Spleen (tissue), 11 donors: ENCODE data around the gene ZNF736. TPM values are rescaled to one million over a fixed set of nuclear protein-coding genes. Genes with fewer than 3 reads are reported as not detected.
"Not testable (repeated sequence)": the region's sequence is repeated elsewhere in the genome, so short reads cannot be mapped to it uniquely, and the experiment has no call there.

Source experiments
- DNase-seq: peaks from one replicate; pipeline ENCODE4 v3.0.0-alpha.2; 2020
- H3K27ac ChIP-seq, 8 donors: fragments of 200-600 bp; sonication (generic) in 7 of 8; 1 replicate in 4 of 8; 2 replicates in 4 of 8; pipeline versions ENCODE4 v1.5.0 to v1.8.0; 2016 to 2021; ENCODE audit warnings: inconsistent platforms in 4 of 8, mild to moderate bottlenecking in 4 of 8, moderate library complexity in 1 of 8
- H3K27me3 ChIP-seq, 7 donors: fragments of 200-600 bp; sonication (generic) in 6 of 7; replicated peaks in 1 of 7; 1 replicate in 4 of 7; 2 replicates in 3 of 7; pipeline versions ENCODE4 v1.5.0 to v1.8.0; 2016 to 2021; ENCODE audit warnings: inconsistent platforms in 3 of 7, mild to moderate bottlenecking in 1 of 7
- H3K36me3 ChIP-seq, 6 donors: fragments of 200-600 bp; sonication (generic) in 5 of 6; 1 replicate in 4 of 6; 2 replicates in 2 of 6; pipeline versions ENCODE4 v1.5.0 to v1.8.0; 2016 to 2021; ENCODE audit warnings: inconsistent platforms in 2 of 6
- H3K4me1 ChIP-seq, 6 donors: fragments of 200-600 bp; sonication (generic) in 5 of 6; 1 replicate in 3 of 6; 2 replicates in 3 of 6; pipeline versions ENCODE4 v1.5.0 to v1.8.0; 2016 to 2021; ENCODE audit warnings: inconsistent platforms in 3 of 6
- H3K4me3 ChIP-seq, 8 donors: fragments of 200-600 bp; sonication (generic) in 7 of 8; 1 replicate in 4 of 8; 2 replicates in 4 of 8; pipeline versions ENCODE4 v1.5.0 to v1.8.0; 2016 to 2021; ENCODE audit warnings: inconsistent platforms in 4 of 8, mild to moderate bottlenecking in 4 of 8, moderate library complexity in 2 of 8
- H3K9me3 ChIP-seq, 8 donors: fragments of 200-600 bp; sonication (generic) in 7 of 8; 1 replicate in 4 of 8; 2 replicates in 4 of 8; pipeline versions ENCODE4 v1.5.0 to v1.8.0; 2016 to 2021; ENCODE audit warnings: inconsistent platforms in 4 of 8
- POLR2A ChIP-seq, 3 donors: fragments of 450-650 bp; IDR thresholded peaks; one replicate each; pipeline ENCODE4 v1.5.1; 2017; ENCODE audit warnings: antibody characterized with exemption in 3 of 3, mild to moderate bottlenecking in 1 of 3
- POLR2AphosphoS5 ChIP-seq, 3 donors: sonication (generic); formaldehyde crosslinking; IDR thresholded peaks; one replicate each; pipeline ENCODE4 v1.5.1; 2017; ENCODE audit warnings: antibody characterized with exemption in 3 of 3
- WGBS, 5 donors: extraction: QIAGEN DNeasy Blood & Tissue Kit in 3 of 5; methylation state at CpG; one replicate each; pipeline versions ENCODE4 v1.1.5 to v1.1.7; 2013 to 2018; 5-methylcytosine and 5-hydroxymethylcytosine counted together
- intact Hi-C: fragments of 100-400 bp; cut with DNase I; formaldehyde crosslinking; loops from one replicate; pipeline ENCODE4 v1.15.0; 2023; ENCODE audit warnings: low total_unique reads
- polyA plus RNA-seq, 3 donors: library from polyadenylated mRNA; stranded (reverse); fragments of 200-250 nt; gene quantifications; one replicate each; pipeline ENCODE4 v1.2.1, GENCODE V29; 2013
- total RNA-seq, 7 donors: library from RNA; depleted of rRNA in 3 of 7; stranded (reverse); fragments of >200 nt in 3 of 7; fragmentation: NEBNext Ultra II Directional in 4 of 7; extraction: Animal tissue kit (Norgen Biotek cat#: 25700) in 4 of 7; gene quantifications; one replicate each; pipeline versions ENCODE4 v1.1.0 to v1.2.1, GENCODE V29; 2016 to 2021
- TF ChIP-seq, protein P1 (sequence below), 11 experiments: fragments of 200-600 bp in 7 of 11; fragments of 450-650 bp in 4 of 11; sonication (generic) in 4 of 11; IDR thresholded peaks in 8 of 11; conservative IDR thresholded peaks in 3 of 11; 1 replicate in 7 of 11; 2 replicates in 4 of 11; pipeline versions ENCODE4 v1.4.0 to v1.8.0; 2016 to 2021; ENCODE audit warnings: antibody characterized with exemption in 11 of 11, inconsistent platforms in 4 of 11, mild to moderate bottlenecking in 1 of 11
- donor health status: healthy with polysubstance abuse.
- donor health status: DM: no; HTN: no; CAD: no; lungs with moderate emphysema.
- donor health status: DM: no; HTN: no; CAD: no.
- donor health status: Bipolar disorder and iron deficiency.
- donor health status: healthy.
- donor health status: DM: no; HTN: no; CAD: no.
- donor health status: DM: yes; HTN: yes; CAD: no.

ZNF736 gene
- total and polyA plus RNA-seq, 10 donors, result 4.5 to 35.4 (median 28.6) TPM

GRCh38 chr7:64294701-64295420, 18.9 kb upstream of the ZNF736 start:
- TF ChIP-seq, protein P1, sequence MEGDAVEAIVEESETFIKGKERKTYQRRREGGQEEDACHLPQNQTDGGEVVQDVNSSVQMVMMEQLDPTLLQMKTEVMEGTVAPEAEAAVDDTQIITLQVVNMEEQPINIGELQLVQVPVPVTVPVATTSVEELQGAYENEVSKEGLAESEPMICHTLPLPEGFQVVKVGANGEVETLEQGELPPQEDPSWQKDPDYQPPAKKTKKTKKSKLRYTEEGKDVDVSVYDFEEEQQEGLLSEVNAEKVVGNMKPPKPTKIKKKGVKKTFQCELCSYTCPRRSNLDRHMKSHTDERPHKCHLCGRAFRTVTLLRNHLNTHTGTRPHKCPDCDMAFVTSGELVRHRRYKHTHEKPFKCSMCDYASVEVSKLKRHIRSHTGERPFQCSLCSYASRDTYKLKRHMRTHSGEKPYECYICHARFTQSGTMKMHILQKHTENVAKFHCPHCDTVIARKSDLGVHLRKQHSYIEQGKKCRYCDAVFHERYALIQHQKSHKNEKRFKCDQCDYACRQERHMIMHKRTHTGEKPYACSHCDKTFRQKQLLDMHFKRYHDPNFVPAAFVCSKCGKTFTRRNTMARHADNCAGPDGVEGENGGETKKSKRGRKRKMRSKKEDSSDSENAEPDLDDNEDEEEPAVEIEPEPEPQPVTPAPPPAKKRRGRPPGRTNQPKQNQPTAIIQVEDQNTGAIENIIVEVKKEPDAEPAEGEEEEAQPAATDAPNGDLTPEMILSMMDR (IDR thresholded peaks at IDR 0.05 in 8 of 11, conservative IDR thresholded peaks at IDR 0.05 in 3 of 11), result no peak
- no peak for TF ChIP-seq POLR2AphosphoS5 (IDR thresholded peaks at IDR 0.05)
- TF ChIP-seq POLR2A (IDR thresholded peaks at IDR 0.05), result no peak
- Histone ChIP-seq H3K27me3 (no peaks in the 10 kb centered on the region), H3K4me3 (no peak overlapping the region), H3K27ac (no peak overlapping the region), H3K4me1 (no peaks in the 10 kb centered on the region), H3K9me3 (peaks cover 0 to 16% (median 0%) of the 10 kb centered on the region in 8 donors), H3K36me3 (no peaks in the 10 kb centered on the region)
- intact Hi-C loops, result no loop called here
- DNase-seq, result no peak
- WGBS, 5 donors, result 60 to 100% (median 67%) methylated on average over 1 of the region's 1 CpG

GRCh38 chr7:64297418-64297817, 16.3 kb upstream of the ZNF736 start:
- H3K9me3 ChIP-seq, result peaks cover 0 to 17% (median 0%) of the 10 kb centered on the region in 8 donors
- WGBS, 5 donors, result 71 to 91% (median 77%) methylated on average over 1 of the region's 1 CpG
- H3K27ac ChIP-seq, DNase-seq, H3K36me3 ChIP-seq, intact Hi-C loops, H3K4me1 ChIP-seq, H3K27me3 ChIP-seq, H3K4me3 ChIP-seq: not testable (repeated sequence)

DNA sequence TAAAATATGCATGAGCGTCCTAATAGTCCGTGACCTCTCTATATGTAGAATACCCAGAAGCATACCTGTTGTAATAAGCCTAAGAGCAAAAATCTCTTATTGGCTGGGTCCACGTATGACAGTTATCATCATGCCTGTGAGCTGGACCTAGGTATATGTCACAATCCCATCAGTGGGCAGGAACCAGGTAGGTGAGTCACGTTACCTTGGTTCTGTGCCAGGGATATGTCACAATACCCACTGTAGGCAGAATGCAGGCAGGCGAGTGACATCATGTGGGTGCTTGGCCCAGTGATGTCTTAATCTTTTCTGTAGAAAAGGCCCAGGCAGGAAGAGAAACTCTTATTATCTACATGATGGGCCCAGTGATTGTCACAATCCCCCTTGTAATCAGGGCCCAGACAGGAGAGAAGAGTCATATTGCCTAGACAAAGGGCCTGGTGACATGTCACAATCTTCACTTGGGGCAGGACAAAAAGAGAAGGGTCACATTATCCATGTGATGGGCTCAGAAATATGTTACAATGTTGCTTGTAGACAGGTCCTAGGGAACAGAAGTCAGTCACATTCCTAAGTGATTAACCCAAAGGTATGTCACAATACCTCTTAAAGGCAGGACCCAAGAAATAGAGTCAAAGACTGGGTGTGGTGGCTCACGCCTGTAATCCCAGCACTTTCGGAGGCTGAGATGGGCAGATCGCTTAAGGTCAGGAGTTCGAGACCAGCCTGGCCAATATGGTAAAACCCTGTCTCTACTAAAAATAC, 12.9 kb upstream of the ZNF736 start:
- intact Hi-C loops, result no loop called here
- no peak for DNase-seq
- TF ChIP-seq POLR2A (IDR thresholded peaks at IDR 0.05) (no peak), POLR2AphosphoS5 (IDR thresholded peaks at IDR 0.05) (no peak)
- TF ChIP-seq, protein P1 (IDR thresholded peaks at IDR 0.05 in 8 of 11, conservative IDR thresholded peaks at IDR 0.05 in 3 of 11), result no peak
- Histone ChIP-seq H3K27me3 (no peaks in the 10 kb centered on the region), H3K36me3 (no peaks in the 10 kb centered on the region), H3K27ac (no peak overlapping the region), H3K4me3 (no peak overlapping the region), H3K9me3 (peaks cover 0 to 19% (median 0%) of the 10 kb centered on the region in 8 donors), H3K4me1 (peaks cover 0 to 7% (median under 1%) of the 10 kb centered on the region in 6 donors)
- 81 to 93% (median 91%) methylated on average over 9 of the region's 9 CpGs for WGBS, 5 donors

GRCh38 chr7:64307254-64308015, 6.3 kb upstream of the ZNF736 start:
- Histone ChIP-seq H3K27ac (peak overlapping the region; percentile 73 to 94 (median 85)), H3K9me3 (peaks cover 0 to 2% (median 0%) of the 10 kb centered on the region in 8 donors), H3K27me3 (no peaks in the 10 kb centered on the region), H3K4me3 (peak overlapping the region; percentile 40 to 77 (median 54)), H3K4me1 (peaks cover 0 to 26% (median 16%) of the 10 kb centered on the region in 6 donors), H3K36me3 (no peaks in the 10 kb centered on the region)
- TF ChIP-seq, protein P1 (IDR thresholded peaks at IDR 0.05 in 8 of 11, conservative IDR thresholded peaks at IDR 0.05 in 3 of 11), result peak in 9 of 11 experiments; percentile 29 to 76 (median 55)
- TF ChIP-seq POLR2AphosphoS5 (IDR thresholded peaks at IDR 0.05) (peak; percentile 85 to 91 (median 87)), POLR2A (IDR thresholded peaks at IDR 0.05) (peak in 1 of 3 donors; percentile 44)
- intact Hi-C loops, result no loop called here
- DNase-seq, result peak; percentile 99
- 2 to 7% (median 3%) methylated on average over 23 to 33 of the region's 33 CpGs for WGBS, 5 donors
